GM21360 (cell line): ENCODE results near the gene TFAM.

Experiments
- ATAC-seq: cut with Tn5 transposase; IDR thresholded peaks from one replicate; pipeline ENCODE4 v1.9.1; 2021; ENCODE audit warnings: mild to moderate bottlenecking, moderate library complexity; ENCODE audit not compliant: unreplicated experiment

TFAM gene

GRCh38 chr10:58384999-58385783 is at the start of gene TFAM:
TFAM (plus strand) TSS chr10:58385410; CDS start chr10:58385548, 138 bp downstream.
- ATAC-seq: peak; percentile 87

GRCh38 chr10:58336242-58336641 is 49.0 kb upstream of the TFAM start:
- no peak for ATAC-seq

DNA sequence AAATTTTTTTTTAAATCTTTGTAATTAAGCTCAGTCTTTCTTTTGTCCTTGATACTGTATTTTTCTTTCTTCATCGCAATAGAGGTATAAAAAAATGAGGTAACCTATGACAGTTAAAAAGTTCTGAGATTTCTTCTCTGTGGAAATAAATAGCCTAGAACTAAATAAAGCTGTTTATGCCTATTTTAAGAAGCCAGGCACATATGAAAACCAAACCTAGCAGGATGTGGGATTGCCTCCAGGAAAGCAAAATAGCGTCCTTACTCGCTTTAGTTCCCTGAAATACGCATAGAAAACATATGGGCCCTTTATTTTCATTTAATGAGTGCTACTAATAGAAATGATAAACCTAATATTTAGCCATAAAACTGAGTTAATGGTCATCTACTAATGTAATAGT is 43.8 kb upstream of the TFAM start:
- no peak for ATAC-seq

GRCh38 chr10:58341947-58342346 is 43.3 kb upstream of the TFAM start:
- ATAC-seq: peak; percentile 48

DNA sequence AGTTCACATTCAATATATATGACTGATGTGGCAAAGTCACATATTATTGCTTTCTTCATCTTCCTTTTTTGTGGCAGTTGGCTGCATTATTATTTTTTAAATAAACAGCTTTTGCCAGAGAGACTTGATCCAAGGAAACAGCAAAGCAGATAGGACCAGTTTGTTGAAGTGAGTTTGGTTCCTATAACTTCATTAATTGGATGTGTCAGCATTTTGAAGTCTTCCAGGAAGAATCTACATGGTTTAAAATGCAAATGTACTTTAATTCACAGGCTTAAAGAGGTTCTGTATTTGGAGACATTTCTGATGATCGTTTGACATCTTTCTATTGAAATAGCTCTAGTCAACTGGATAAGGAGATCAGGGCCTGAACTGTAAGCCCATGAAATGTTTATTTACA is 37.2 kb upstream of the TFAM start:
- no peak for ATAC-seq

- ATAC-seq: no peak
Observed at GRCh38 chr10:58348571-58349033, 36.6 kb upstream of the TFAM start.

DNA sequence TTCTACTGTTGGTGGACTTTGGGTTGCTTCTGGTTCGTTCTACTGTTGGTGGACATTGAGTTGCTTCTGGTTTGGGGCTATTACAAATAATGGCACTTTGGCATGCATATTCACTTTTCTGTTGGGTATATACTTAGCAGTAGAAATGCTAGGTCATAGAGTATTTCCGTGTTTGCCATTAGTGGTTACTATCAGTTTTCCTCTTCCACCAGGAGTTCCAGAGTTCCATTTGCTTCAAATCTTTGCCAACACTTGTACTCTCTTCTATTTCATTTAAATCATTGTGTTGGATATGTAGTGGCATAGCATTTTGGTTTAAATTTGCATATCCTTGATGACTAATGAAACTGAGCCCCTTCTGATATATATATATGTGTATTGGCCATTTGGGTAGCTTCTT is 35.2 kb upstream of the TFAM start:
- no peak for ATAC-seq

- no peak for ATAC-seq
Observed at GRCh38 chr10:58350619-58351323, 34.4 kb upstream of the TFAM start.

- ATAC-seq: no peak
Observed at GRCh38 chr10:58351616-58352578, 33.3 kb upstream of the TFAM start.

GRCh38 chr10:58352956-58353610 is 32.1 kb upstream of the TFAM start:
- no peak for ATAC-seq

DNA sequence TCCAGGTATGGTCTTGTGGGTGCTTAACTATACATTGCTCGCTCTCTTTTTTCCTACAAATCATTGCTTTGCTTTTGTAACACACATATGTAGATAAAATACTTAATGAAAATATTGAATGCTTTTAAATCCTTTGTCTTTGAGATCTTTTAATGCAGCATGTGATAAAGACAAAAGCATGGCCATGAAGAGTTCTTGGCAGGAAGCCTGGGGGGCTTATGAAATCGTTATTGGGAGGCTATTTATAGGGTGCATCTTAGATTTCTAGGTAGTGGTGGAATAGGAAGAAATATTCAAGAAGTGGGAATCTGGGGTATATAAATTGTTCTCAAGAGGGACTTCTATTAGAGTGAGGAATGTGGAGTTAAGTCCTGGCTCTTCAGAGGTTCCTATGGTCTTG is 28.5 kb upstream of the TFAM start:
- ATAC-seq: no peak

- ATAC-seq: no peak
Observed at GRCh38 chr10:58358314-58358933, 26.8 kb upstream of the TFAM start.

DNA sequence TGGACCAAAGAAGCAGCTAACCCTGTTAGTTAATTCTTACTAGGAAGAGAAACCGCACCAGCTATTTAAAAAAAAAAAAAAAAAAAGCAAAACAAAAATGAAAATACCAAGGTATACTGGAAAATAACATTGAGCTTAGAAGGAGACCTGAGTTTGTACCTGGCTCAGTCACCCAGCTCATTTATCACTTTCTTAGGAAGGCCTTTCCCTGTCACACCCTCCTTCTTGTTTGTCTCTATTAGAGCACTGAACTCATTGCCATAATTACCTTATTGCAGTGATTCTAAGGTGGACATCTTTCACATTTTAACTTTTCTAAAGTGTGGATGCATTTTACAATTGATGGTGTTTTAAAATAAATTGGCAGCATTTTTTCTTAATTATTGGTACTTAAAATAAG is 26.3 kb upstream of the TFAM start:
- ATAC-seq: no peak

GRCh38 chr10:58359541-58359940 is 25.7 kb upstream of the TFAM start:
- ATAC-seq: no peak

GRCh38 chr10:58360412-58361004 is 24.7 kb upstream of the TFAM start:
- no peak for ATAC-seq

GRCh38 chr10:58361353-58361752 is 23.9 kb upstream of the TFAM start:
- no peak for ATAC-seq

DNA sequence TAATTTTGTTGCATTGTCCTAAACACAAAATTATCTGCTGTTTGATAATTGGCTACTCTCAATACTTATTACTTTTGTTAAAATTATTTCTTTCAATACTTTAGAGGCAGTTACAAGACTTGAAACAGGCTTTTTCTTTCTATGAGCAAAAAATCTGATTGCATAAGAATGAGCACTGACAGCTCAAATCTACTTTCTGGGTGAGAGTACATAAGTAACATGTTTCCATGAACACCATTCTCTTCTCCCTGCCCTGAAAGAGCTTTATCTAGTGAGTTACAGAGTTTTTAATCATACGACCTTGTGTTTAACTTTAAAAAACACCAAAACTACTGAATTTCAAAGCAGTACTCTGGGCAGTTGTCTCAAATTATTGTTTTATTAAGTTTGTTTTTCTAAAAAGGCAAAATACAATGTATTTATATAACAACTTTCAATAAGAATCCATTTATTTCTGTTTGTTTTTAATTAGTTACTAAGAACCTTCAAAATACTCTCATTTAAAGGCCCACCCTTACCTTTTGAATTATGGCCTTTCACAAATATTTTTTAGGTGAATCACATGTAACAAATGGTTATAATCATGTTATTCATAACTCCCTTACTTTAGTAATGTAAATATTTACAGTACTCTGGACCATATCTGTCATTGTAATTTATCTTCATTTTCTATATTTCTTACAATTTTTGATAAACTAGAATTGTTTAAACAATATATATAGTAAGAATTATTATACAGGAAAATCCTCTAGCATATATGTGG is 23.0 kb upstream of the TFAM start:
- no peak for ATAC-seq

- no peak for ATAC-seq
Observed at GRCh38 chr10:58367069-58367468, 18.1 kb upstream of the TFAM start.

DNA sequence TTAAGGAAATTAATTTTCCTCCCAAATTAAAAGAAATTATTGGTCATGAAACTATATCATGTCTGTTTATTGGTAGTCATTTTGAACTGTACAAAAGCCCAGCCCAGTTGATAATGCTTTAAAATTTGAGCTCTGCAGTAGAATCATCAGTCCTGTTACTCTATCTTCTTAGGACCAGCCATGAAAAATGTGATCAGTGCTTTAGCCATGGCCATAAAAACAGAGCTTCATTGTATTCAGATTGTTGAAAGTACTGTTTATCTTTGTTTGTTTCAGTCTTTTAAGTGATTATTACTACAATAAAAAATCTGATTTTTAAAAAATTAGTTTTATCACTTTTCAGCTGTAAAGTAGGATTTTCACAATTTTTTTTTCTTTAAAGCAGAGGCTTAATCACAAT is 13.7 kb upstream of the TFAM start:
- no peak for ATAC-seq
